ENCODE results near the gene NUDT3.

The NUDT3 gene

DNA sequence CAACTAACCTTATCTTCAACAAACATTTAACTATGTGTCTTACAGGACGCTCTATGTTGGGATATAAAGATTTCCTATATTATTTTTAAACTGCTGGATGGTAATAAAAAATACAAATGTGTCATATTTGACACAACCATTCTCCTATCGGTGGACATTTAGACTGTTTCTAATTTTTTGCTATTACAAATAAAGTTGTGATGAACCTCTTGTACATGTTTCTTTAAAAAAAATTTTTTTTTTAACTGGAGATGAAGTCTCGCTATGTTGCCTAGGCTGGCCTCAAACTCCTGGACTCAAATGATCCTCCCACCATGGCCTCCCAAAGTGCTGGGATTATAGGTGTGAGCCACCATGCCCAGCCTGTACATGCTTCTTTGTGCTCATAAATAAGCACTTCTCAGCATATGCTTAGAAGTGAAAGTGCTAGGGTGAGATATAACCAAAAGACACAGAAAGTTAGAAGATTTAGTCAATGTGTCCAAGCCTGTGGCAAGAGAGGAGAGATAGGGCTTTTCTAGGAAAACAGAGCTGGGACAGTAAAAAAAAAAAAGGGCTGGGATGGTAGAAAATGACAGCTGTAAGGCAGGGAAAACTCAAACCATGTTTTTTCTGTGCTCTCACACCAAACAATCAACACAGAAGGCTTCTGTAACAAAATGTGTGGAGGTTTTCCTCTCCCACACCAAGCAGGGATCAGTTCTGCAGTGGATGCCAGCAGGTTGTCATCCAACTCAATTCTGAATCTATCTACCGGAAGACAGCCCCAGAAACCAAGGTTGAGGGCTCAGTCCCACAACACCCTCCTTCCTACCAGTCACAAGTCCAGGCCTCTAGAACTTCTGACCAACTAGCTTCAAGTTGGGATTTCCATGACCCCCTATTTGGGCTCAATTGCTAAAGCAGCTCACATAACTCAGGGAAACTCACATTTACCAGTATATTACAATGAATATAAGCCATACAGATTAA is 73.7 kb downstream of the NUDT3 start:
- Histone ChIP-seq H3K27ac (ENCODE audit: low read length) (no peak overlapping the region), H3K4me1 (ENCODE audit: low read length) (peaks cover 39% of the 10 kb centered on the region), H3K4me2 (ENCODE audit: low read length) (peak overlapping the region; percentile 42), H4K20me1 (ENCODE audit: insufficient read depth, low read length) (no peaks in the 10 kb centered on the region), H3K36me3 (replicated peaks; ENCODE audit: low read depth, low read length) (no peaks in the 10 kb centered on the region), H3K4me3 (ENCODE audit: low read length) (no peak overlapping the region), H3K79me2 (ENCODE audit: low read length) (peaks cover 7% of the 10 kb centered on the region; the same call in 1 of the 2 replicates), H3K27me3 (ENCODE audit: low read depth, low read length) (no peaks in the 10 kb centered on the region), H2AFZ (ENCODE audit: low read depth, low read length) (no peak overlapping the region), H3K9me3 (ENCODE audit: insufficient read depth, low read length) (no peaks in the 10 kb centered on the region), H3K9ac (ENCODE audit: low read length) (no peak overlapping the region)
- TF ChIP-seq EZH2phosphoT487 (IDR thresholded peaks at IDR 0.05; ENCODE audit: low read depth): no peak
- TF ChIP-seq, protein P1, sequence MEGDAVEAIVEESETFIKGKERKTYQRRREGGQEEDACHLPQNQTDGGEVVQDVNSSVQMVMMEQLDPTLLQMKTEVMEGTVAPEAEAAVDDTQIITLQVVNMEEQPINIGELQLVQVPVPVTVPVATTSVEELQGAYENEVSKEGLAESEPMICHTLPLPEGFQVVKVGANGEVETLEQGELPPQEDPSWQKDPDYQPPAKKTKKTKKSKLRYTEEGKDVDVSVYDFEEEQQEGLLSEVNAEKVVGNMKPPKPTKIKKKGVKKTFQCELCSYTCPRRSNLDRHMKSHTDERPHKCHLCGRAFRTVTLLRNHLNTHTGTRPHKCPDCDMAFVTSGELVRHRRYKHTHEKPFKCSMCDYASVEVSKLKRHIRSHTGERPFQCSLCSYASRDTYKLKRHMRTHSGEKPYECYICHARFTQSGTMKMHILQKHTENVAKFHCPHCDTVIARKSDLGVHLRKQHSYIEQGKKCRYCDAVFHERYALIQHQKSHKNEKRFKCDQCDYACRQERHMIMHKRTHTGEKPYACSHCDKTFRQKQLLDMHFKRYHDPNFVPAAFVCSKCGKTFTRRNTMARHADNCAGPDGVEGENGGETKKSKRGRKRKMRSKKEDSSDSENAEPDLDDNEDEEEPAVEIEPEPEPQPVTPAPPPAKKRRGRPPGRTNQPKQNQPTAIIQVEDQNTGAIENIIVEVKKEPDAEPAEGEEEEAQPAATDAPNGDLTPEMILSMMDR (IDR thresholded peaks at IDR 0.05; ENCODE audit: low read depth, low read length): no peak

DNA sequence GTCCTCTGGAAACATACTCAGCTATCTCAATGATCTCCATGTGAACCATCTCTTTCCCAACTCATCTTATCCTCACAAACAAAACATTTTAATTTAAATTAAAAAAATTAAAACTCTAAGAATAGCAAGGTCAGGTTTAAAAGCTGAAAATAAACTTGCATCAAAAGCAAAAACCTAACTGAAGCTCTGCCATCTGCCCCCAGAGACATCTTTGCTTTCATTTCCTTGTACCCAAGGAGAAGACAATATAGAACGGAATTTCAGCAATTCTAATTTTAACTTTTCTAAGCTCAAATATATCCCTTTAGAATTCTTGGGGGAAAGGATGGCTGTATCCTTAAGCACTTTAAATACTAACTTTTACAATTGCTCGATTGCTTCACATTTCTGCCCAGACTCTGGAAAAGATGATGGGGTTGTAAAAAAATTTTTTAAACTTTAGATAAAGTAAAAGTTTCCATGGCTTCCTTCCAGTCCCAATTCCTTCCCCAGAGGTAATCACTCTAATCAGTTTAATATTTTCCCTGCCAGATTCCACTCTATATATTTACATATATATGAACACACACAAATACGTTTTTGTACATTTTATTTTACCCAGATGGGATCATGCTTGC is 74.5 kb downstream of the NUDT3 start:
- H3K4me1 ChIP-seq (ENCODE audit: low read length): peaks cover 39% of the 10 kb centered on the region
- no peaks in the 10 kb centered on the region for H3K36me3 ChIP-seq (replicated peaks; ENCODE audit: low read depth, low read length)
- H3K4me3 ChIP-seq (ENCODE audit: low read length): no peak overlapping the region
- no peaks in the 10 kb centered on the region for H4K20me1 ChIP-seq (ENCODE audit: insufficient read depth, low read length)
- H3K4me2 ChIP-seq (ENCODE audit: low read length): peak overlapping the region; percentile 42
- no peak overlapping the region for H3K27ac ChIP-seq (ENCODE audit: low read length)
- H3K9ac ChIP-seq (ENCODE audit: low read length): no peak overlapping the region
- H3K79me2 ChIP-seq (ENCODE audit: low read length): peaks cover 7% of the 10 kb centered on the region; the same call in 1 of the 2 replicates
- no peaks in the 10 kb centered on the region for H3K27me3 ChIP-seq (ENCODE audit: low read depth, low read length)
- no peak for TF ChIP-seq EZH2phosphoT487 (IDR thresholded peaks at IDR 0.05; ENCODE audit: low read depth)
- TF ChIP-seq, protein P1 (IDR thresholded peaks at IDR 0.05; ENCODE audit: low read depth, low read length): no peak
- no peaks in the 10 kb centered on the region for H3K9me3 ChIP-seq (ENCODE audit: insufficient read depth, low read length)
- no peak overlapping the region for H2AFZ ChIP-seq (ENCODE audit: low read depth, low read length)

DNA sequence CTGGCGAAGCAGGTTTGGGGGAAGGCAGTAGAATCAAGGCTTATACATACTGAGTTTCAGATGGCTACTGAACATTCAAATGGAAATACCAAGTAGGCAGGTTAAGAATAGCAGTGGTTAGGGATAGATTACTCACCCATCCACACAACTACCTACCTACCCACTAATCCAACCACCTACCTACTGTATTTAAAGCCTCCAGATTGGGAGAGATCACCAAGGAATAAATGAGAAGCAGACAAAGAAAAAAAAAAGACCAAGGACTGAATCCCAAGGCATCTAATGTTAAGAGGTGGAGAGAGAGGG is 75.3 kb downstream of the NUDT3 start:
- H3K9me3 ChIP-seq (ENCODE audit: insufficient read depth, low read length): no peaks in the 10 kb centered on the region
- H3K9ac ChIP-seq (ENCODE audit: low read length): no peak overlapping the region
- no peaks in the 10 kb centered on the region for H3K27me3 ChIP-seq (ENCODE audit: low read depth, low read length)
- H3K27ac ChIP-seq (ENCODE audit: low read length): no peak overlapping the region
- H2AFZ ChIP-seq (ENCODE audit: low read depth, low read length): no peak overlapping the region
- no peak for TF ChIP-seq EZH2phosphoT487 (IDR thresholded peaks at IDR 0.05; ENCODE audit: low read depth)
- TF ChIP-seq, protein P1 (IDR thresholded peaks at IDR 0.05; ENCODE audit: low read depth, low read length): no peak
- H3K4me3 ChIP-seq (ENCODE audit: low read length): no peak overlapping the region
- H3K79me2 ChIP-seq (ENCODE audit: low read length): peaks cover 7% of the 10 kb centered on the region; the same call in 1 of the 2 replicates
- H3K4me1 ChIP-seq (ENCODE audit: low read length): peaks cover 39% of the 10 kb centered on the region
- peak overlapping the region; percentile 42; the same call in 1 of the 2 replicates for H3K4me2 ChIP-seq (ENCODE audit: low read length)
- H4K20me1 ChIP-seq (ENCODE audit: insufficient read depth, low read length): no peaks in the 10 kb centered on the region
- no peaks in the 10 kb centered on the region for H3K36me3 ChIP-seq (replicated peaks; ENCODE audit: low read depth, low read length)

All from OCI-LY3 (cell line).